ENCODE results near the gene DNAJB7.
"Not testable (repeated sequence)": the region's sequence is repeated elsewhere in the genome, so short reads cannot be mapped to it uniquely, and the experiment has no call there.

The DNAJB7 gene

DNA sequence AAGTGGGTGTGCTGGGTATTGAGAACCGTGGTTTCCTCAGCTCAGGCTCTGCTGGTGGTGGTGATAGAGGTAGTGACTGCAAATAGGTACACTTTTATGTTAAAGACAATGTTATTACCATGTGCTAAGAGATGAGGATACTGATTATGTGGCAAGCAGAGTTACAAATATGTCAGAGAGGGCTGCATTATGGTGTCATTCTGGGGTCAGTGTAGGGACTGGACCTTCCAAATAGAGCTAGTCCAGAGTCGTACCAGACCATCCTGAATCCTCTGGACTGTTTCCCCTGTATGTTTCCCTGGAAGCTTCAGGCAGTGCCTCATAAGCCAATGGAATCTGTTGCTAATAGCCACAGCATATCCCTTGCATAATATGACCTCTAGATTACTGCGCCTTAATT lies at the start of gene DNAJB7:
Gene DNAJB7, minus strand, starts transcription at position 101 of the 400 bp plus-strand sequence. CDS start 119 bp downstream, outside the sequence.
- DNase-seq (ENCODE audit: low spot score) = no peak

DNA sequence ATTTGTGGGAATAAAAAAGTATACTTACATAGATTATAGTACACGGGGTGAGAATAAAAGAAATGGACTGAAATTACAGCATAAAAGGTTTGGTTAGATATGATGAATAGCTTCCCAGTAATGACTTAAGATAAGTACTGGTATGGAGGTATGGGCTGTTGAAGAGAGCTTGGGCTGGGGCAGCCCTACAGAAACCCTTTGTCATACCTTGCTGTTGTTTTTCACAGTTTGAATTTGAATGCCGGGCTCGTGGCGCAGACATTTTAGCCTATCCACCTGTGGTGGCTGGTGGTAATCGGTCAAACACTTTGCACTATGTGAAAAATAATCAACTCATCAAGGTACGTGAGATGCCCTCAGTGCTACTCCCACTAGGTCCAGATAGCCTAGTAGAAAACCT lies 47.0 kb upstream of the DNAJB7 start:
- DNase-seq (ENCODE audit: low spot score) = no peak

DNA sequence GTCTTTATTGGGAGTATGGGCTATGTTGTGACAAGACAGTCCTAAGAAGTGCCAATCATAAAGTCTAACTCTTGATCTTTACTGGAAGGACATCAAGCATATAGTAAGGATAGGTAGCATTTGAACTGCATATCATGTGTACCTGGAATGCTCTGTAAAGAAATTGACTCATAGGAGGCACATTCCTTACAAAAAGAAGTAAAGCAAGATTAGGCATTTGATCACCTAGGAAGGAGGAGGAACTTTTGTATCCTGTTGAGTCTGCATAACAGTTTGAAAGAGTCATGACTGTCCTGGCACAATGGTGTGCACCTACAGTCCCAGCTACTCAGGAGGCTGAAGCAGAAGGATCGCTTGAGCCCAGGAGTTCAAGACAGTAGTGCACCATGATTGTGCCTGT lies 42.2 kb upstream of the DNAJB7 start:
- no peak for DNase-seq (ENCODE audit: low spot score)

DNA sequence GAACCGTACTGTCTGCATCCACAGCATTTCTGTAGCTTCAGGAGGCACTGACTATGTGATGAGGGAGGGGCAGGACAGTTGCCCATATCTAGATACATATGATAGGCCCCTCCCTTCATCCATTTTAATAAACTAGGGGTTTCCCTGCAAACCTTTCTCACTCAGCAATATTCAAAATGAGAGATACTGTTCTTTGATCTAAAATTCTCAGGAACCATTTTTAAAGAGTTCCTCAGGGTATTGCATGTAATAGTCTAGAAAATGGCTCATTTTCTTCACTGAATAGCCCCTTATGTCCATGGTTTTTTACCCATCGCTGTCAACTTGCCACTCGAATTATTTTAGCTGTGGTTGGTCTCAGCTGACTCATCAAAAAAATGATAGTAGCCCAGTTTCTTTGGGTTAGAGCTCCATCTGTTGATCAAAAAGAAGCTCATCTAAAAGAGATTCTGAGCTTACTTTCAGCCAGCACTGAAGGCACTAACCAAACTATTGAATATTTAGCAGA lies 37.0 kb upstream of the DNAJB7 start:
- DNase-seq (ENCODE audit: low spot score) = peak; percentile 9

DNA sequence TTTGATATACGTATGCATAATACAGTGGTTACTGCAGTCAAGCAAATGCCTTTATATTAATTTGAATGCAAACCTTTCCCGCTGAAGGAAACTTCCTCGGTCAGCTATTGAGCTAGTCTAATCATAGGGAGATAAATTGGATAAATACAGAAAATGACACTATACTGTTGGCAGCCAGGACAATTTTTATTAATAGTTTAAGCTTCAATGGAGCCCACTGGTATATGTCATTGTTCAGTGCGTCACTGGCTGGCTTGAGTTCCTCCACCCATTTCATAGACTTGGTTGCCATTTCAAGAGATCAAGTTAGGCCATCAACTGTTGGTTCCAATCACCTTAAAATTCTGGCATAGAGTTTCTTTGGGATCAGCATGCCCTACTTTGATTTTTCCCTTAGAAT lies 32.5 kb upstream of the DNAJB7 start:
- DNase-seq (ENCODE audit: low spot score) = no peak

DNA sequence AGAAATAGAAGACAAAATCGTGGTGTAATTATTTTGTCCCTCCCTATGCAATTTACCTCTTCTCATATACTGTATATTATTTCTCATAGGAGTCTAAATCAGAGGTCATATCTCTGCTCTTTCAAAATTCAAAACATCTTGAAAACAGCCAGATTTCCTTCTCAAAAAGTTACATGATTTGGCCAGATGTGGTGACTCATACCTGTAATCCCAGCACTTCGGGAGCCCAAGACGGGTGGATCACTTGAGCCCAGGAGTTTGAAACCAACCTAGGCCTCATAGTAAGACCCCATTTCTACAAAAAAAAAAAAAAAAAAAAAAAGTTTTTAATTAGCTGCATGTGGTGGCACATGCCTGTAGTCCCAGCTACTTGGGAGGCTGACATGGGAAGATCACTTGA lies 29.0 kb upstream of the DNAJB7 start:
- DNase-seq (ENCODE audit: low spot score) = no peak

DNA sequence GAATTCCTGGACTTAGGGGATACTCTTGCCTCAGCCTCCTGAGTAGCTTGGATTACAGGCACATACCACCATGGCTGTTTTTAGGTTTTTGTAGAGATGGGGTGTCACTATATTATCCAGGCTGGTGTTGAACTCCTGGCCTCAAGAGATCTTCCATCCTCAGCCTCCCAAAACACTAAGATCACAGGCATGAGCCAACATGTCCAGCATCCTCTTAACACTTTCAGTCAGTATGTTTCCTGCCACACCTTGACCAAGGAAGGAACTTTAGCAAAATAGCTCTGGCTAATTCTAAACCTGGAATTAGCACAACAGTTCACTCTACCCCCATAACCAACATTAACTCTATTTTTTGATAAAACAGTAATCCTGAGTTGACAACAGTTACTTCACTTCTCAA lies 27.2 kb upstream of the DNAJB7 start:
- DNase-seq (ENCODE audit: low spot score) = no peak

DNA sequence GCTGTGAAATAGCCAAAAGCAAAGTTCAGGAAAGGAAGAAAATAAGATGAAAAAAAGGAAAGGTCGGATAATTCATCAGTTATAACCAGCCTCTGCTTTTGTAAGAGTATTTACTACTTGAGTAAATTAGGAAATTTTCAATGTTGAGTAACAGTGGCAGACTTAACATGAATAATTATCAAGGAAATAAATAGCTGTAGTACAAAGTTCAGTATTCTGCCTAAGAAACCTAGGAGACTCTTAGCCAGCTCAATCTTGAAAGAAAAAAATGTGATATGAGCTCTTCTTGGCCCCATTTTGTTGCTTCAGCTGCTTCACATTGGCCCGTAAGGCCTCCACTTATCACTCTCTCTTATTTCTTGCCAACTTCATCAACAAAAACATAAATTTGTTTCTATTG lies 17.0 kb upstream of the DNAJB7 start:
- no peak for DNase-seq (ENCODE audit: low spot score)

DNA sequence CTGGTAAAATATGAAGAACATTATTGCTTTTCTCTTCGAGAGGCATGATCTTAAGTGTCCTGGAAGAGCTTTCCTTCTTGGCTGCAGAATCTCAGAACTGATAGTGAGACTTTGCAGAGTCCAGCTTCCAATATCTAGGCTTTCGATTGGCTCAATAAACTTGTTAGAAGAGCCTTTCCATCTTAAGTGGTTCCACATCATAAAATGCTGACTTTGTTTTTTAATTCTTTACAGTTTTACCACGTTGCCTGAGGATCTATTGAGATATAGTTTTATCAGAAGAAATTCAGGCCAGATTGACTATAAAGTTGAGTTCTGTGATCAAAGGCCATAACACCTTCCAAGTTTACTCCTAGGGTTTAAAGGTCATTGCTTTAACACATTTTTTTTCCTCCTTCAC lies 15.6 kb upstream of the DNAJB7 start:
- no peak for DNase-seq (ENCODE audit: low spot score)

DNA sequence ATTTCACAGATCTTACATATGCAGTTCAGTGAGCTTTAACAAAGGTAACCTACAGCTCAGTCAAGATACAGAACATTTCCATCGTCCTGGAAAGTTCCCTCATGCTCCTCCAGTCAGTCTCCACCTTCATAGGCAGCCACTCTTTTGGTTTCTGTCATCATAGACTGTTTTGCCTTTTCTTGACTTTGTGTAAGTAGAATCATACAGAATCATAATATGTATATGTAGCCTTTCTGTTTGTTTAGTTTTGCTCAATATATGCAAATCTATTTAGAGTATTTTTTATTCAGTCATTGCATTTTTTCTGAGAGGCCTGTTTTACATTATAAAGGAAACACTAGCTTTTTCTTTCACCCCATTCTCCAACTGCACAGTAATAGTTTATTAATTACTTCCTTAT lies 15.0 kb upstream of the DNAJB7 start:
- DNase-seq (ENCODE audit: low spot score) = no peak

DNA sequence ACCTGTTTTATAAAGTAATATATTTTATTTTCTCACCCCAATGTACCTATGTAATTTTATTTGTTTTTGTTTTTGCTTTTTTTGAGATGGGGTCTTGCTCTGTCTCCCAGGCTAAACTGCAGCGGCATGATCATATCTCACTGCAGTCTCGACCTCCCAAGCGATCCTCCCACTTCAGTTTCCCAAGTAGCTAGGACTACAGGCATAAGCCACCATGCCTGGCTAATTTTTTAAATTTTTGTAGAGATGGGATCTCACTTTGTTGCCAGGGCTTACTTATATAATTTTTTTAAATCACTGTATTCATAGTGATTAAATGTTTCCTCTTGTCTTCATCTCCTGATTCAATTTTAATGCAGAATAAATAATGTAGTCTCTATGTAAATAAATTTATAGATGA lies 13.2 kb upstream of the DNAJB7 start:
- DNase-seq (ENCODE audit: low spot score) = no peak

DNA sequence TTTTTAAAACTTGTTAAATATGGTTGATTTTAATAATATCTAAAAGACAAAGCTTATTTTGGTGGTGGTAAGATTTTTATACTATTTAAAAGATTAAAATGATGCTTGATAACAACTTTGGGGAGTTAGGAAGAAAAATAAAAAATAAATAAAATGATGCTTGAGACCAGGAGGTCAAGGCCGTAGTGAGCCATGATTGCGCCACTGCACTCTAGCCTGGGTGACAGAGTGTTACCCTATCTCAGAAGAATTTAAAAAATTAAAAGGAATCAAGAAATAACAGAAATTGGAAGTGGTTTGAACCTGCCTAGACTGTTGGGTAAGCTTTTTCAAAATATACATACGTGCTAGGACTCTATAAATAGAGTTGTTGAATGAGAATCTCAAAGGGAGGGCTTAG lies 12.1 kb upstream of the DNAJB7 start:
- no peak for DNase-seq (ENCODE audit: low spot score)

DNA sequence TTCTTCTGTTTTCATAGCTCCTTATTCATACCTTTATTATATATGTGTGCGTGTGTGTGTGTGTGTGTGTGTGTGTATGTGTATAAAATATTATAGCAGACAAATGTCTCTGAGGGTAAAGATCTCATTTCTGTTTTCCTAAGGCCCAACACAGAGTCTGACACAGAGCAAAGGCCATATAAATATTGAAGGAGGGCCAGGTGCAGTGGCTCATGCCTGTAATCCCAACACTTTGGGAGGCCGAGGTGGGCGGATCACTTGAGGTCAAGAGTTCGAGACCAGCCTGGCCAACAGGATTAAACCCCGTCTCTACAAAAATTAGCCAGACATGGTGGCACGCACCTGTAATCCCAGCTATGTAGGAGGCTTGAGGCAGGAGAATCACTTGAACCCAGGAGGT lies 6.5 kb upstream of the DNAJB7 start:
- DNase-seq (ENCODE audit: low spot score) = not testable (repeated sequence)

DNA sequence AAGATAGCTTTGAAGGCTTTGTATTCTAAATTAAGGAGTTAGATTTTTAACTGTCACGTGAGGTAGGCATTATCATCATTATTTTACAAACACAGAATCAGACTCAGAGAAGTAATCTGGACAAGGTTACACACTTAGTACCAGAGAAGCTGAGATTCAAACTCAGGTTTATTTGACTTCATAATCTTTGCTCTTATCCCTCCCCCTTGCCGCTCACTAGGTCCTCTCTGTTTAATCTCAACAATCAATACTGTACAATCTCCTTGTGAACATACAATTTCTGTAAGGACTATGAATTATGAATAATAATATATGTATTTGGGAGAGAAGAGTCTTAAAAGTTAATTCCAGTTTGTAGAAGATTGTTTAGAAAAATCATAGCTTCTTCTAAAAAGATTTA lies 5.2 kb upstream of the DNAJB7 start:
- DNase-seq (ENCODE audit: low spot score) = no peak

DNA sequence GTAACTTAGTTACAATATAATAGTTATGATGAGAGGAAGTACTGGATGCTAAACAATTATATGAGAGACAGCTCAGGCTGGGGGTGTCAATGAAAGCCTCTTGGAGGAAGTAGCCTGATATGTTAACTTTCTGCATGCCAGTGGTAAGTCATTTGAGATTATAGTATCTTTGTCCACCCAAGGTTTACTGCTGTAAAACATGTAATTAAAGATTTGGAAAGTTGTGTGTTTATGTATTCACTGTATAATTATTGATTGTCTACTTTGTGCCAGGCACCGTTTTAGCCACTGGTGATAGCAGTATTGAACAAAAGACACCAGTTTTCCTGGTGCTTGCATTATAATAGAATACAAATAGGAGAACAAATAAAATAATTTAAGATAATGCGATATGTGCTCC lies 624 bp upstream of the DNAJB7 start:
- no peak for DNase-seq (ENCODE audit: low spot score)

DNA sequence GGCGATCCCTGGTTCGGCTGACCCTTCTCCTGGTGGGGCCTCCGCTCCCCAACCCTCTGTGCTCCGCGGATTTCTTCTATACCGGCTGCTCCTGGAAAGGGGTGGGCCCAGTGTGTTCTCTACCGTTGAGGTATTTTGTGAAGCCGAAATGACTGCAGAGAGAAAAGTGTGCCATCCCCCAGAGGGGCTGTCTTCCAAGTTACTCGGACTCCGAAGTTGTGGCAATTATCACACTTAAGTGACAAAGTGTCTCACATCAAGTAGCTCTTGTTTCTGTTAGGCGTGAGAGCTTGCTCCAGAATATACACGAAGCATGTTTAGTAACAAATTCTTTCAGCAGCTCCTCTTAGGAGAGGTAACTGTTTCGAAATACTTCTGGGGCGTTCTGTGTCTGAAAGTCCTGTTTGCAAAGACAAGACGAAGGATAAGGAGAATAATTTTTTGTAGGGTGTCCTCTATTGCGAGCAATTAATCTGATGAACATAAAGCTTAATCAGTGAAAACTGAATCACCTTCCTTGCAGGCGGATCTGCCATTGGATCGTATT lies 4.5 kb downstream of the DNAJB7 start:
- DNase-seq (ENCODE audit: low spot score) = no peak

DNA sequence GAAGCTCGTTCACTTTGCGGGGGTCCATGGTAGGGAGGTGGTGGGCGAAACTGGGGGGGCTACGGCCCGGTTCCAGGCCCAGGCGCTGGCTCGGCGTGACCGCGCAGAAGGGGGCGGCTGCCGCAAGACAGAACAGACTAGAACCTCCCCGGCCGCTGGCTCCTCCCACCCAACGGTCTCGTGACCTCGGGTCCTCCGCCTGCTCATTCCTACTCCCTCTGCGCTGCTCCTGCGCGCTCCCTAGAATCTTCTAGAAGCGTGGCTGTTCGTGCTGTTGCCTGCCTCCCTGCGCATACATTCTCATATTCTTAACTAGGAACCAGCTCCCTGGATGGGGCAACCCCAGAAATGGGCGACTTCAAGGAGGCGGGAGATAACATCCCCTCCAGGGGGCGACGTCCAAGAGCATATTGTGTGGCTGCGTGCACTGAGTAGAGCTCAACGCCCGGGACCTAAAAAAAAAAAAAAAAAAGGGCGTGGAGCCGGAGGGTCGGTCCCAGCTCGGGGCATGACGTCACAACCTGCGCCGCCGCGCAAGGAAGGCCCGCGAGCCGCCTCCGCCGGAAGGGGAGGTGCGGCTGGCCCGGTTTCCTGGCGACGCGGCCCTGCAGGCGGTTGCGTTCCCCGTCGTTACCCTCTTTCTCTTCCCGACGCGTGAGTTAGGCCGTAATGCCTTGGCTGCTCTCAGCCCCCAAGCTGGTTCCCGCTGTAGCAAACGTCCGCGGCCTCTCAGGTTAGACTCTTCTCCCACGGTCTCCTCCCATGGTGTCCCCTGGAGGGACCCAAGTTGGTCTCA lies 5.2 kb downstream of the DNAJB7 start, which contains the start of the genes ST13 and XPNPEP3:
Gene ST13, minus strand, starts transcription at position 127 of the 796 bp plus-strand sequence. Its CDS starts 99 bp downstream, at position 28.
Gene XPNPEP3, plus strand, starts transcription at position 636 of the 796 bp plus-strand sequence. Its CDS starts 34 bp downstream, at position 670.
- peak; percentile 43 for DNase-seq (ENCODE audit: low spot score)

DNA sequence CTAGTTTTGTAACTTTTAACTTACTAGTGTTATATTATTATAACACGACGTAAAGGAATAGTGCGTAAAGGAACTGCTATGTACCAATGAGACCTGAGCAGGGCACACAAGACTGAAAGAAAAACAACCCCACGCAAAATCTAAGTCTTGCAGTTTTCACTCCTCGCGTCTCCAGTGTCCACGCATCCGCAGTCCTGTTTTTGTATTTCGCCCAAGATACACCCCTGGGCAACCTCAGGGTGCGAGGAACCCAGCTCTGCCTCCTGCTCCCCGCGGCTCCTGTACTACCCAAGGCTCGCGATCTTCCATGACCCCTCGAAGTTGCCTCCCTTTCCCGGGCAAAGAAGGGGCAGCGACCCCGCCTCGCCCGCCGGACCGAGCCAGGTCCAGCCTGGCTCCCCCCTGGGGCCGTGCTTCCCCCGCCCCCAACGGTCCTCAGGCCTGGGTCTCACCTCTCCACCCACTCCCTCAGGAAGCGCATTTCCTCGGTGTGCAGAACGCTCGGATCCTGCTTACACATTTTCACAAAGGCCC lies 5.9 kb downstream of the DNAJB7 start:
- no peak for DNase-seq (ENCODE audit: low spot score)

DNA sequence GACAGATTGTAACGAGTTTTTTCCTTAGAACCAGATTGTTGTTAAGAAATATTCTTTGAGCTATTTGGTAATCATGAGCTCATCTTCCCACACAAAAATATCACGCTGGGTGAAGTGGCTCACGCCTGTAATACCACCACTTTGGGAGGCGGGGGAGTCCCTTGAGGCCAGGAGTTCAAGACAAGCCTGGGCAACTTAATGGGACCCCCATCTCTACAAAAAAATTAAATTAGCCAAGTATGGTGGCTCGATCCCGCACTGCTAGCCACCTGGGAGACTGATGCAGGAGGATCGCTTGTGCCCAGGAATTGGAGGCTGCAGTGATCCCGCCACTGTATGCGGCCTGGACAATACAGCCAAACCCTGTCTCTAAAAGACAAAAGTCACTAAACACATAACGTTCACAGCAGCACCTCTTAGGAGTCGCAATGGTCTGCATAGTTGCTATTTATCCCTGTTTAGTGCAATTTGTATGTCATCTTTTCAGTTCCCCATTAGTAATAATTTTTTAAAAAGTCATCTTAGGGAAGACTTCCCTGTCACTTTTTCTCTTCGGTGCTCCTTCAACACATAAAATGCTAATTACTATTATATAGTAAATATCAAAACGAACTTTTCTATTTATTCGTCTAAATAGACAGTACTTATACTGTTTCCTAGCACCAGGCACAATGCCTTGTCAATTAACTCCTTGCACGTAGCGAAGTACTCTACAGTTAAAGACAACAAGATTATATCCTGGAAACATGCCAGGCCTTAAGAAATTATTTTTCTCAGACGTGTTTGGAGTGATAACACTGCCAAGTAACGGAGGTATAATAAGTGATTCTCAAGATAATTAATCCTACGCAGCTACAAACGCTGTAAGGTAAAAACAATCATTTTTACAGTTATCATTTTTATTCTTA lies 6.6 kb downstream of the DNAJB7 start:
- DNase-seq (ENCODE audit: low spot score) = no peak

DNA sequence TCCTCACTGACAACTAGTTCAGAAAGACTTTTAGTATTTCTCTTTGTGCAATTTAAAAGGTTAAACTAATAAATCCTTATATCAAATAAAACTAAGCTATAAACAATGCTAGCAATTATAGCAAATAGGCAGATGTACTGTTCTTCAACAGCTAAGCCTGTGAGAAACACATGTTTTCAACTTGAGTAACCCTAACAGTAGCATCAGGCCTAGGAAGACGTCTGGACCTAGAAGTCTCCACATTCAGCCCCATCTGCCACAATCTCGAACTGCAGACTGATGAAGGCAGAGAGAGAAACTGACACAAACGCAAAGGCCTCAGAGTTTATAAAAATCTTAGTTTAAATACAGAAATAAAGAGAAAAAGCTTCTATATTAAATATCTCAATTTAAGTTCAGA lies 8.0 kb downstream of the DNAJB7 start:
- no peak for DNase-seq (ENCODE audit: low spot score)

DNA sequence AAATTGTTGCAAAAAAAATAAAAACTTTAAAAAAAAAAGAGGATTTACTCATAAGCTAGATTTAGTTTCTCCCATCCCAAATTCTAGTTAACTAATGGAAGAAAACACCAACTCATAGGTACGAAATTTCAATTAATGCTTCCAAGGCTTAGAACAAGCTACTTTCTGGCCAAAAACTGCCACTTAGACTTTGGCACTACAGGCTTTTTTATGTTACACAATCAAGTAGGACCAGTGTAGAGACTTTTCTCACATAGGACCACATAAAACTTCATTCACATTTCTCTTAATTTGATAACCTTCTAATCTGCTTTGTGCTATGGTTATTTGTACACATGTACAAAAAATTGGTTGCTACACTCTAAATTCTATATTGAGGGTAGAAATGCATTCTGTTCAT lies 8.6 kb downstream of the DNAJB7 start:
- DNase-seq (ENCODE audit: low spot score) = no peak

DNA sequence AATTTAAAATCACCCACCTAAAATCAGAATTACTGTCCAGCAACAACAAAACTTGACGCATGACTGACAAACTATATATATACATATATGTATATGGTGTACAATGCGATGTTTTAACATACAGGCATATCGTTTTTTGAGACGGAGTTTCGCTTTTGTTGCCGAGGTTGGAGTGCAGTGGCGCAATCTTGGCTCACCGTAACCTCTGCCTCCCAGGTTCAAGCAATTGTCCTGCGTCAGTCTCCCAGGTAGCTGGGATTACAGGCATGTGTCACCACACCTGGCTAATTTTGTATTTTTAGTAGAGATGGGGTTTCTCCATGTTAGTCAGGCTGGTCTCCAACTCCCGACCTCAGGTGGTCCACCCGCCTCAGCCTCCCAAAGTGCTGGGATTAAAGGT lies 16.1 kb downstream of the DNAJB7 start:
- not testable (repeated sequence) for DNase-seq (ENCODE audit: low spot score)
